Measurements from ENCODE around the gene ZDHHC21. TPM values are rescaled to one million over a fixed set of nuclear protein-coding genes. Genes with fewer than 3 reads are reported as not detected.

Gene ZDHHC21
- total and polyA plus RNA-seq, 2 of the 8 experiments (the other 6 are each of a cell fraction or from before 2014, with no cell fraction given), result 1.9 to 6.0 TPM

DNA sequence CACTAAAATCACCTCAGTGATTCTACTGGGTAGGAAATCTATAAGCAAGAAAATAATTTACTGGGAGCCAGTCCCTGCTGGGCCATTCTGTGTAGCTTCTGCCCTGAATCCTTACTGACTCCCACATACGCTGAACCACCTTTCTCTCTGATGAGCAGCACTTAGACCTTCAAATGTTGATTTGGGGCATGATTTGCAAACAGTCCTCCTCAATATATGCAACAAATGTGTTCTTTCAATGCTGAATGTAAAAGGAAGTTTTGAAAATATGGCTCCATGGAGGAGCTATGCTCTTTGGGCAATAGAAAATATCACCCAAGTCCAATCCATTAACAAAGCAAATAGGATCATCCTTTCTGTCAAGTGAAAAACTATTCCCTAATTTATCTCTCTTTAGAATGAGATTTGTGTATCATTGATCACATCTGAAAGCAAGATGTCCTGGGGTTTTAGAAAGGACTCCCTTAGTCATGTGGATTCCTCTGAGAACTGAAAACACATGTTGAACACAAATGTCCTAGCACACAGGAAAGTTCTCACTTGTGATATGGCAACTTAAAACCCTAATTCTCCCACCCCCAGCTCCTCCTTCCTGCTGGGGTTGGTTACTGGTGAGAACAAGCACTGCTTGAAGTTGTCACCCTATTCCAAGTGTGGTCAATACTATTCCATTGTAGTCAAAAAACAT lies 38.2 kb upstream of the ZDHHC21 start:
- no peak overlapping the region for H4K5ac ChIP-seq (ENCODE audit: insufficient read length, low read depth, low read length)
- H3K14ac ChIP-seq (ENCODE audit: insufficient read length), result no peak overlapping the region
- no peak overlapping the region for H2BK5ac ChIP-seq (ENCODE audit: low read depth, low read length)
- no peaks in the 10 kb centered on the region for H3K4me1 ChIP-seq (replicated peaks in 1 of 4; ENCODE audit: control insufficient read depth in 3 of 4, insufficient read depth in 4 of 4, low read length in 3 of 4)
- H3K4ac ChIP-seq (replicated peaks; ENCODE audit: insufficient read length, low read depth, low read length), result no peak overlapping the region
- no peak overlapping the region for H2BK12ac ChIP-seq (ENCODE audit: low read depth, low read length)
- no peak overlapping the region for H3K18ac ChIP-seq (ENCODE audit: extremely low read depth, low read length)
- no peak overlapping the region for H3K4me3 ChIP-seq (ENCODE audit: extremely low read depth in 1 of 4, insufficient read depth in 2 of 4, low read depth in 3 of 4, low read length in 4 of 4)
- H3K4me2 ChIP-seq (ENCODE audit: insufficient read depth in 1 of 2, low read depth in 2 of 2, low read length in 2 of 2), result no peak overlapping the region
- no peak for DNase-seq (ENCODE audit: low read depth in 1 of 2, low spot score in 2 of 2)
- H2BK20ac ChIP-seq (ENCODE audit: low read length), result no peak overlapping the region
- no peak overlapping the region for H2AFZ ChIP-seq (ENCODE audit: low read length)
- no peaks in the 10 kb centered on the region for H3K79me2 ChIP-seq (ENCODE audit: control insufficient read depth in 1 of 2, insufficient read depth in 2 of 2, low read length in 2 of 2)
- no peaks in the 10 kb centered on the region for H3K36me3 ChIP-seq (ENCODE audit: control insufficient read depth in 2 of 4, insufficient read depth in 4 of 4, low read length in 3 of 4)
- H4K91ac ChIP-seq (replicated peaks; ENCODE audit: insufficient read length, low read length), result no peak overlapping the region
- H3K79me1 ChIP-seq (ENCODE audit: low read depth, low read length), result no peaks in the 10 kb centered on the region
- H2BK15ac ChIP-seq (ENCODE audit: low read length), result no peak overlapping the region
- no peak overlapping the region for H2BK120ac ChIP-seq (replicated peaks; ENCODE audit: low read depth, low read length)
- no peak overlapping the region for H3K56ac ChIP-seq (replicated peaks; ENCODE audit: insufficient read length, low read depth, low read length)
- 94% methylated on average over 1 of the region's 1 CpG; no CpG with 5 or more reads in 1 of the 2 experiments for WGBS, 2 experiments (ENCODE audit: extremely low coverage in 1 of 2, insufficient coverage in 1 of 2, insufficient read length in 1 of 2, insufficient replicate concordance in 2 of 2, low coverage in 1 of 2, low lambda C conversion rate in 2 of 2, missing lambda C conversion rate in 1 of 2)
- no peak overlapping the region for H2AK5ac ChIP-seq (ENCODE audit: low read depth, low read length)
- H3K23ac ChIP-seq (ENCODE audit: insufficient read length), result no peak overlapping the region
- H3K9ac ChIP-seq (replicated peaks in 1 of 4; ENCODE audit: extremely low read depth in 1 of 4, low read depth in 3 of 4, low read length in 3 of 4), result no peak overlapping the region
- FAIRE-seq, result no peak
- no peaks in the 10 kb centered on the region for H4K20me1 ChIP-seq (replicated peaks in 1 of 2; ENCODE audit: control insufficient read depth in 1 of 2, insufficient read depth in 2 of 2, low read length in 2 of 2)
- no peak overlapping the region for H3K27ac ChIP-seq (ENCODE audit: low read depth, low read length)
- H3K23me2 ChIP-seq (ENCODE audit: low read depth, low read length), result no peaks in the 10 kb centered on the region; the same call in 1 of the 2 replicates
- CTCF ChIA-PET (ENCODE audit: partially characterized antibody), result interaction anchor here (0.8 to 1.4 kb wide), 3 partner anchors 38 to 289 kb away, joined by 3 read pairs; no protein-coding TSS in a partner anchor
- POLR2A ChIA-PET (ENCODE audit: partially characterized antibody), result no interaction called here
- no peaks in the 10 kb centered on the region for H3K9me3 ChIP-seq (ENCODE audit: insufficient read depth in 2 of 2, low read depth in 1 of 2, low read length in 1 of 2)
- H4K8ac ChIP-seq (ENCODE audit: extremely low read depth, insufficient read depth, low read length), result no peak overlapping the region
- peaks cover 0 to 3% (median 0%) of the 10 kb centered on the region in 4 experiments; a peak in 4 of 7 replicates for H3K27me3 ChIP-seq (replicated peaks in 1 of 4; ENCODE audit: control insufficient read depth in 3 of 4, extremely low read depth in 1 of 4, insufficient read depth in 3 of 4, low read length in 3 of 4)
- TF ChIP-seq, protein P1, sequence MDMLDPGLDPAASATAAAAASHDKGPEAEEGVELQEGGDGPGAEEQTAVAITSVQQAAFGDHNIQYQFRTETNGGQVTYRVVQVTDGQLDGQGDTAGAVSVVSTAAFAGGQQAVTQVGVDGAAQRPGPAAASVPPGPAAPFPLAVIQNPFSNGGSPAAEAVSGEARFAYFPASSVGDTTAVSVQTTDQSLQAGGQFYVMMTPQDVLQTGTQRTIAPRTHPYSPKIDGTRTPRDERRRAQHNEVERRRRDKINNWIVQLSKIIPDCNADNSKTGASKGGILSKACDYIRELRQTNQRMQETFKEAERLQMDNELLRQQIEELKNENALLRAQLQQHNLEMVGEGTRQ (IDR thresholded peaks at IDR 0.05; ENCODE audit: low read length), result no peak
- TF ChIP-seq, protein P2, sequence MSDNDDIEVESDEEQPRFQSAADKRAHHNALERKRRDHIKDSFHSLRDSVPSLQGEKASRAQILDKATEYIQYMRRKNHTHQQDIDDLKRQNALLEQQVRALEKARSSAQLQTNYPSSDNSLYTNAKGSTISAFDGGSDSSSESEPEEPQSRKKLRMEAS (IDR thresholded peaks at IDR 0.05), result no peak
